Effector memory CD8-positive, alpha-beta T cell (primary cell): ENCODE results near the gene HPSE2.
A peak's percentile ranks its signal among the peaks of the same experiment; 100 is the strongest.
"Not testable (repeated sequence)": the region's sequence is repeated elsewhere in the genome, so short reads cannot be mapped to it uniquely, and the experiment has no call there.

Source experiments
- ATAC-seq: fragments of 150-1000 bp; cut with Tn5 transposase; replicated peaks from 2 replicates; pipeline ENCODE4 v1.10.0; 2021; ENCODE audit warnings: mild to moderate bottlenecking, moderate library complexity
- DNase-seq, 3 experiments: peaks; one replicate each; pipeline ENCODE4 v3.0.0; 2021
- H3K27ac Mint-ChIP-seq, 2 donors: one replicate each; pipeline ENCODE4 v1.8.0; 2022; ENCODE audit warnings: mild to moderate bottlenecking in 2 of 2, mixed read lengths in 2 of 2, moderate library complexity in 2 of 2
- H3K27me3 Mint-ChIP-seq, 2 donors: one replicate each; pipeline ENCODE4 v1.8.0; 2022; ENCODE audit warnings: mixed read lengths in 2 of 2
- H3K36me3 Mint-ChIP-seq: one replicate; pipeline ENCODE4 v1.8.0; 2022; ENCODE audit warnings: mild to moderate bottlenecking, moderate library complexity, mixed read lengths; ENCODE audit not compliant: insufficient read depth
- H3K4me1 Mint-ChIP-seq, 2 donors: one replicate each; pipeline ENCODE4 v1.8.0; 2022; ENCODE audit warnings: low read depth in 2 of 2, mixed read lengths in 2 of 2
- H3K4me3 Mint-ChIP-seq, 2 donors: one replicate each; pipeline ENCODE4 v1.8.0; 2022; ENCODE audit warnings: mild to moderate bottlenecking in 2 of 2, mixed read lengths in 2 of 2, moderate library complexity in 2 of 2
- H3K9me3 Mint-ChIP-seq, 2 donors: one replicate each; pipeline ENCODE4 v1.8.0; 2022; ENCODE audit warnings: mixed read lengths in 2 of 2

HPSE2 gene

DNA sequence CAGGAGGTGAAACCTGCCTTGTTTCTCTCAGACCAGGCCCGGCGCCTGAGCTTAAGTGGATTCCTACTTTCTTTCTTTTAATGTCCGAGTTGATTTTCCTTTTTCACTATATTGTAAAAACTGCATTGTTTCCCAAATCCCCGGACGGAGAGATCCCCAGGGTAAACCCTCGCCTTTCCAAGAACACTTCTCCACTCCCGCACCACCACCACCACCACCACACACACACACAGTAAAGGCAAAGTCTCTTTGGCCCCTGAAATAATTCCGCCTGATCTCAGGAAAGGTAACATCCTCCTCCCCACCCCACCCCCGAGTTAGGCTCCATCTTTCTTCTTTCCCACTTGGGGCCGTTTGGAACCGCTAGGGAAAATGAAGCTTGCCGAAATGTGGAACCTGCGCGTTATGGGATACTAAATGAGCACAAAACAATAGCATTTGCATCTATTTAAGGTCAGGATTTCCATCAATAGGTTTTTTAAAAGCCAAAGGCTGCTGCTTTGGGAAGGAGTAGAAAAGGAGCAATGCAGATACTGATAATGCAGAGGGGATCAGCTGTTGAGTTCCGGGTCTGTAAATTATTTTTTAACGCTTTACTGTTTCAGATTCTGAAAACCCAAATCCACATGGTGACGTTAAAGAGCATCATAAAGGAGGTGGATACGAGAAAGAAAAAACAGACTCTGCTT is 2.5 kb downstream of the HPSE2 start:
- H3K36me3 Mint-ChIP-seq, result no peaks in the 10 kb centered on the region
- H3K27ac Mint-ChIP-seq, result no peak overlapping the region
- H3K4me3 Mint-ChIP-seq, result peak overlapping the region; percentile 25 to 80
- DNase-seq, result no peak
- ATAC-seq, result no peak
- peaks cover 14% of the 10 kb centered on the region in 2 donors for H3K4me1 Mint-ChIP-seq
- H3K9me3 Mint-ChIP-seq, result no peaks in the 10 kb centered on the region
- peaks cover 66 to 93% of the 10 kb centered on the region in 2 donors for H3K27me3 Mint-ChIP-seq

DNA sequence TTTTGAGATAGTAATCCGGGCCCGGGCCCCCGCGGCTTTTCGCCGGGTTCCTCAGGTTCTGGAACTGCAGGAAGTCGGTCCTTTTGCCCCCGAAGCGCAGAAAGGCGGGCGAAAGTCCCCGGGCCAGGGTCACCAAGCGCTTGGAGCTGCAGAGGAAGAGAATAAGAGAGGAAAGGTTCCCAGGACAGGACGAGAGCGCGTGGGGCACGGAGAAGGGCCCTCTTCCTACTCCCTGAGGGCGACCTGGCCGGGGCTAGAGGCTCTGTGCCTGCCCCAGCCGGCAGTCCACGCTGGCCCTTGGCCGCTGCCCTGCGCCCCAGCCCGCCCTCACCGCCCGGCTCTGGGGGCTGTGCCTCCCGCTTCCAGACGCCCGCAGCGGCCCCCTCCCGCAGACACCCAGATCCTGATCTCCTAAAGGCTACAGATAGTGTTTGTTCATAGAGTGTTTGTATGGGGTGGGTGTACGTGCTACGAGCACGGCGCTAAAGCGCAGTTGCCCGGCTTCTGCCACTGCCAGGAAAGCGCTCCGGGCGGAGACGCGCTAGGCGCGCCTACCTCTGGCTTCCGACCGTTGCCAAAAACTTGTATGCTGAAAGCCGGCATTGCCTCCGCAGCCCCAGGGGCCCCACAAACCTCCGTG is 3.2 kb downstream of the HPSE2 start:
- Mint-ChIP-seq H3K27ac (no peak overlapping the region), H3K9me3 (no peaks in the 10 kb centered on the region), H3K36me3 (no peaks in the 10 kb centered on the region), H3K4me3 (no peak overlapping the region), H3K4me1 (peaks cover 14% of the 10 kb centered on the region in 2 donors), H3K27me3 (peaks cover 70 to 89% of the 10 kb centered on the region in 2 donors)
- DNase-seq (no peak), ATAC-seq (no peak)

DNA sequence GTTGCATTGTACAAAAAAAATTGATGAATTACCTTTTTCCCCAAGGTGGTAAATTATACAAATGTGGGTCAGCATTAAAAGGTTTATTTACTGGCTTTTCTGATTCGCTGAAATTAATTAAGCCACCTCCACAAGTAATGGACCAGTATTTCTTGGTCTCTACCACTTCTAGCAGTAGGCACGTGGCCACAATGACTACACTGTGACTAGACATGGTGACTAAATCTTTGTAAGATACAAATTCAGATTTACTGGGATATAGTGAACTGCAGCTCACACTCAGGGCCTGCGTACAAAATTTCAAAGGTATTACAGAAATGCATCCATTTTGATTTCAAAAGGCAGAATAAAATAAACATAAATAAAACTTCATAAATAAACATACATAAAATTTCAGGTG is 10.9 kb downstream of the HPSE2 start:
- DNase-seq (no peak), ATAC-seq (no peak)
- H3K27ac Mint-ChIP-seq, result no peak overlapping the region
- no peaks in the 10 kb centered on the region for H3K4me1 Mint-ChIP-seq
- peaks cover 24 to 44% of the 10 kb centered on the region in 2 donors for H3K27me3 Mint-ChIP-seq
- no peaks in the 10 kb centered on the region for H3K9me3 Mint-ChIP-seq
- H3K4me3 Mint-ChIP-seq, result no peak overlapping the region
- H3K36me3 Mint-ChIP-seq, result no peaks in the 10 kb centered on the region

DNA sequence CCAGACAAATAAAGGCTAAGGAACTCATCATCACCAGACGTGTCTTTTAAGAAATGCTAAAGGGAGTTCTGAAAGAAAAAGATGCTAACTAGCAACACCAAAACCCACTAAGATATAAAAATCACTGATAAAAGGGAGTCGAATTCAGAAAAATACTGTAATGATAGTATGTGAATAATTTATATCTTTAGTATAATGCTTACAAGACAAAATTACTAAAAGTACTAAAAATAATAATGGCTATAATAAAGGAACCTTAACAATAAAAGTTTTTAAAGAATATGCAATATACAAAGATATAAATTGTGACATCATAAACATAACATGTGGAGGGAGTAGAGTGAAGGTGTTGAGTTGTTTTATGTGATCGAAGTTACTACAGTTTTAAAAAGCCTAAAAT is 28.3 kb downstream of the HPSE2 start:
- no peaks in the 10 kb centered on the region for H3K36me3 Mint-ChIP-seq
- ATAC-seq (no peak), DNase-seq (no peak)
- peaks cover 0 to 2% of the 10 kb centered on the region in 2 donors for H3K9me3 Mint-ChIP-seq
- no peak overlapping the region for H3K4me3 Mint-ChIP-seq
- no peaks in the 10 kb centered on the region for H3K27me3 Mint-ChIP-seq
- no peaks in the 10 kb centered on the region for H3K4me1 Mint-ChIP-seq
- no peak overlapping the region for H3K27ac Mint-ChIP-seq

DNA sequence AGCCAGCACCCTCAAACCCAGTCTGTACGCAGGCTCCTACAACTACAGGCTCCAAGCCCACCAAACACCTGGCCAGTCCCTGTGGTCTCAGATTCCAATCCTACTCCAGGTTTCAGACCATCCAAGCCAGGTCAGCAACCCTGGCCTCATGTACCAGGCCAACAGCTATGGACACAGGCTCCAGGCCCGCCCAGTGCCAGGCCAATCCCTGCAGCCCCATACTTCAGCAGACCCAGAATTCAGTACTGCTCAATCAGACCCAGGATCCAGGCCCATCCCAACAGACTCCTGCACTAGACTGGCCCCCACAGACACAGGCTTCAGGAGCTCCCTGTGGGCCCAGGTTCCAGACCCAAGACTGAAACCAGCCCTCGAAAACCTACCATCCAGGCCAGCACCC is 32.3 kb downstream of the HPSE2 start:
- H3K27me3 Mint-ChIP-seq, result no peaks in the 10 kb centered on the region
- ATAC-seq, result no peak
- H3K4me1 Mint-ChIP-seq, result no peaks in the 10 kb centered on the region
- no peak overlapping the region for H3K27ac Mint-ChIP-seq
- H3K9me3 Mint-ChIP-seq, result peaks cover 0 to 2% of the 10 kb centered on the region in 2 donors
- H3K4me3 Mint-ChIP-seq, result no peak overlapping the region
- no peak for DNase-seq
- no peaks in the 10 kb centered on the region for H3K36me3 Mint-ChIP-seq

GRCh38 chr10:99172950-99173349 is 62.7 kb downstream of the HPSE2 start:
- Mint-ChIP-seq H3K9me3 (no peaks in the 10 kb centered on the region), H3K27me3 (peaks cover 15 to 21% of the 10 kb centered on the region in 2 donors), H3K4me1 (no peaks in the 10 kb centered on the region), H3K36me3 (no peaks in the 10 kb centered on the region), H3K27ac (no peak overlapping the region), H3K4me3 (no peak overlapping the region)
- DNase-seq, result no peak
- no peak for ATAC-seq

GRCh38 chr10:99172128-99172738 is 63.4 kb downstream of the HPSE2 start:
- H3K36me3 Mint-ChIP-seq, result no peaks in the 10 kb centered on the region
- no peaks in the 10 kb centered on the region for H3K4me1 Mint-ChIP-seq

GRCh38 chr10:99170116-99170675 is 65.5 kb downstream of the HPSE2 start:
- Mint-ChIP-seq H3K27me3 (peaks cover 0 to under 1% of the 10 kb centered on the region in 2 donors), H3K9me3 (peaks cover 0 to 1% of the 10 kb centered on the region in 2 donors), H3K36me3 (no peaks in the 10 kb centered on the region), H3K4me3 (no peak overlapping the region), H3K27ac (no peak overlapping the region), H3K4me1 (no peaks in the 10 kb centered on the region)
- no peak for ATAC-seq
- DNase-seq, result no peak

More at GRCh38 chr10:99172128-99172738, 63.4 kb downstream of the HPSE2 start:
- no peak overlapping the region for H3K27ac Mint-ChIP-seq
- DNase-seq, result no peak
- H3K4me3 Mint-ChIP-seq, result no peak overlapping the region
- peaks cover 12 to 21% of the 10 kb centered on the region in 2 donors for H3K27me3 Mint-ChIP-seq
- no peaks in the 10 kb centered on the region for H3K9me3 Mint-ChIP-seq
- ATAC-seq, result no peak

DNA sequence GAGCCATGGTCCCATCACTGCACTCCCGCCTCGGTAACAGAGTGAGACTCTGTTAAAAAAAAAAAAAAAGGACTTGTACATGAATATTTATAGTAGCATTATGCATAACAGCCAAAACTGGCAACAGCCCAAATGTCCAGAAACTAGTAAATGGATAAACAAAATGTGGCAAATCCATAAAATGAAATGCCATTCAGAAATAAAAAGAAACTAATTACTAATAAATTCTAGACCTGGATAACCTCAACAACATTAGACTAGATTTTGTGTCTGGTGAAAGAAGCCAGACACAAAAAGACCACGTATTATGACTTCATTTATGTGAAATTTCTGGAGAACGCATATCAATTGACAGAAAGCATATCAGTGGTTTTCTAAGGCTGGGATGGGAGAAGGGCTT is 74.5 kb downstream of the HPSE2 start:
- no peaks in the 10 kb centered on the region for H3K36me3 Mint-ChIP-seq
- H3K4me1 Mint-ChIP-seq, result no peaks in the 10 kb centered on the region
- no peak for DNase-seq
- H3K27ac Mint-ChIP-seq, result no peak overlapping the region
- peaks cover 0 to 1% of the 10 kb centered on the region in 2 donors for H3K9me3 Mint-ChIP-seq
- no peak overlapping the region for H3K4me3 Mint-ChIP-seq
- no peaks in the 10 kb centered on the region for H3K27me3 Mint-ChIP-seq
- ATAC-seq, result no peak

DNA sequence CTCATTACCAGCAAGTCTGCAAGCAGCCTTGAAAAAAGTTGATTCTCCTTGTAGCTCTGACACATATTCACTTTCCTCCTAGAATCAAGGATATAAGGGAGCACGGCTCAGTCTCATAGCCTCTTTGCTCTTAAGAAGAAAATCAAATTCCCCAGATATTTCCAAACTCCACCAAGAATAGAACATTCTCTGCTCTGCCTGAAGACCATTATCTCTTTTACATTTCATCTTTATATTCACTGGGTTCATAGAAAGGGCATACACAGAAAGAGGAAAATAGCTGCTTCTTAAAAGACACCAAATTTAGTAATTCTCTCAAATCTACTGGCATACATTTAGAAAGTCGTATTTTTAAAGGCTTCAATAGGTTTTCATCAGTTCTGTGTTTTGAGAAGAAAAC is 92.0 kb downstream of the HPSE2 start:
- no peaks in the 10 kb centered on the region for H3K4me1 Mint-ChIP-seq
- no peak for DNase-seq

GRCh38 chr10:99143011-99143410 is 92.6 kb downstream of the HPSE2 start:
- H3K9me3 Mint-ChIP-seq, result no peaks in the 10 kb centered on the region
- H3K4me3 Mint-ChIP-seq, result no peak overlapping the region
- no peak overlapping the region for H3K27ac Mint-ChIP-seq
- H3K4me1 Mint-ChIP-seq, result no peaks in the 10 kb centered on the region
- ATAC-seq (no peak), DNase-seq (no peak)
- peaks cover 2% of the 10 kb centered on the region for H3K36me3 Mint-ChIP-seq
- no peaks in the 10 kb centered on the region for H3K27me3 Mint-ChIP-seq

More for the DNA sequence above, 92.0 kb downstream of the HPSE2 start:
- H3K4me3 Mint-ChIP-seq, result no peak overlapping the region
- H3K36me3 Mint-ChIP-seq, result peaks cover 2% of the 10 kb centered on the region
- H3K27ac Mint-ChIP-seq, result no peak overlapping the region
- ATAC-seq, result no peak
- no peaks in the 10 kb centered on the region for H3K27me3 Mint-ChIP-seq
- no peaks in the 10 kb centered on the region for H3K9me3 Mint-ChIP-seq

GRCh38 chr10:99132897-99133296 is 102.8 kb downstream of the HPSE2 start:
- ATAC-seq, H3K4me3 Mint-ChIP-seq, H3K9me3 Mint-ChIP-seq, DNase-seq, H3K27ac Mint-ChIP-seq, H3K4me1 Mint-ChIP-seq, H3K36me3 Mint-ChIP-seq, H3K27me3 Mint-ChIP-seq: not testable (repeated sequence)

DNA sequence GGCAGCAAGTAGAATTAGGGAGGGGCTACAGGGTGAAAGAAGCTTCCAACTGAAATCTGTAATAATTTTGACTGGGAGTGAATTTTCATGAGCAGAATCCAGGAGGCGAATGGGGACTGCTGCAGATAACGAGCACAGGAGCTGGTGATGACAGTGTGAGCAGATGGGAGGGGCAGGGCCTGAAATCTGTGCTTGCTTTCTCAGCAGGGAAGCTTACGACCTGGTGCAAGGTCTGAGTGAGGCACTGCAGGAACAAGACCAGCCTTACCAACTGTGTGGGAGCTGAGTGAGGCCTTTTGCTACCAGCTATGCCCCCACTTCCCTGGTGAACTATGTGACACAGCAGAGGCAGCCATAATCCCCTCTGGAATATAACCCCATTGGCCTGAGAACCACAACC is 109.8 kb downstream of the HPSE2 start:
- H3K9me3 Mint-ChIP-seq, result peaks cover 0 to 8% of the 10 kb centered on the region in 2 donors
- no peaks in the 10 kb centered on the region for H3K36me3 Mint-ChIP-seq
- peaks cover 0 to 21% of the 10 kb centered on the region in 2 donors for H3K27me3 Mint-ChIP-seq
- H3K4me3 Mint-ChIP-seq, result no peak overlapping the region
- ATAC-seq (no peak), DNase-seq (no peak)
- no peaks in the 10 kb centered on the region for H3K4me1 Mint-ChIP-seq
- no peak overlapping the region for H3K27ac Mint-ChIP-seq

DNA sequence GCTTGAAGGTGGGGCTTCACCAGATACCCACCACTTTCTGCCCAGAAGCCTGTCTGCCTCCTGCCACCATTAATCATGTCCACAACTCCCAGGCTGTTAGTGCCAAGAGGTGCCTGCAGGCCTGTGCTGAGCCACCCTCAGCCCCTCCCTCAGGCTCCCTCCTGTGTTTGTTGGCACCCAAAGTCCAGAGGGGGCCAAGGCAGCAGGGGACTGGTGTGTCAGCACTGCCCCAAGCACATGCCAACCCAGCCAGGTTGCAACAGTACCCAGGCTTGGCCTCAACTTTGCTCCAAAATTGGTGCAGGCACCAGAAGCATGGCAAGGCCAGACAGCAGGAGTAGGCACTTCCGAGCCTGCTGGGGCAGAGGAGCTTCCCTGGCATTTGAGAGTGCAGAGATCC is 111.3 kb downstream of the HPSE2 start:
- DNase-seq (no peak), ATAC-seq (no peak)
- no peaks in the 10 kb centered on the region for H3K4me1 Mint-ChIP-seq
- H3K9me3 Mint-ChIP-seq, result peaks cover 0 to 5% of the 10 kb centered on the region in 2 donors
- H3K36me3 Mint-ChIP-seq, result no peaks in the 10 kb centered on the region
- H3K4me3 Mint-ChIP-seq, result no peak overlapping the region
- peaks cover 0 to 21% of the 10 kb centered on the region in 2 donors for H3K27me3 Mint-ChIP-seq
- no peak overlapping the region for H3K27ac Mint-ChIP-seq
